Activated naive CD4-positive, alpha-beta T cell treated with anti-CD3 and anti-CD28 coated beads, Interleukin-2, amount 50 U/mL, for 24 hours (primary cell): ENCODE results near the gene PDLIM7.

Source experiments
- H3K27ac Mint-ChIP-seq: one replicate; pipeline ENCODE4 v1.8.0; 2021; ENCODE audit warnings: mild to moderate bottlenecking, mixed read lengths
- H3K27me3 Mint-ChIP-seq: one replicate; pipeline ENCODE4 v1.8.0; 2021; ENCODE audit warnings: mixed read lengths
- H3K36me3 Mint-ChIP-seq: one replicate; pipeline ENCODE4 v1.8.0; 2021; ENCODE audit warnings: mixed read lengths
- H3K4me1 Mint-ChIP-seq: one replicate; pipeline ENCODE4 v1.8.0; 2021; ENCODE audit warnings: mixed read lengths
- H3K4me3 Mint-ChIP-seq: one replicate; pipeline ENCODE4 v1.8.0; 2021; ENCODE audit warnings: mild to moderate bottlenecking, mixed read lengths
- H3K9me3 Mint-ChIP-seq: one replicate; pipeline ENCODE4 v1.8.0; 2021; ENCODE audit warnings: mixed read lengths

Gene PDLIM7

GRCh38 chr5:177502886-177503285, 5.5 kb upstream of the PDLIM7 start:
- Mint-ChIP-seq H3K27ac (no peak overlapping the region), H3K4me1 (peaks cover 12% of the 10 kb centered on the region), H3K9me3 (no peaks in the 10 kb centered on the region), H3K4me3 (no peak overlapping the region), H3K36me3 (no peaks in the 10 kb centered on the region), H3K27me3 (no peaks in the 10 kb centered on the region)

GRCh38 chr5:177501874-177502678, 4.7 kb upstream of the PDLIM7 start:
- Mint-ChIP-seq H3K36me3 (no peaks in the 10 kb centered on the region), H3K9me3 (no peaks in the 10 kb centered on the region), H3K27me3 (no peaks in the 10 kb centered on the region), H3K4me1 (peaks cover 12% of the 10 kb centered on the region), H3K27ac (no peak overlapping the region), H3K4me3 (no peak overlapping the region)

DNA sequence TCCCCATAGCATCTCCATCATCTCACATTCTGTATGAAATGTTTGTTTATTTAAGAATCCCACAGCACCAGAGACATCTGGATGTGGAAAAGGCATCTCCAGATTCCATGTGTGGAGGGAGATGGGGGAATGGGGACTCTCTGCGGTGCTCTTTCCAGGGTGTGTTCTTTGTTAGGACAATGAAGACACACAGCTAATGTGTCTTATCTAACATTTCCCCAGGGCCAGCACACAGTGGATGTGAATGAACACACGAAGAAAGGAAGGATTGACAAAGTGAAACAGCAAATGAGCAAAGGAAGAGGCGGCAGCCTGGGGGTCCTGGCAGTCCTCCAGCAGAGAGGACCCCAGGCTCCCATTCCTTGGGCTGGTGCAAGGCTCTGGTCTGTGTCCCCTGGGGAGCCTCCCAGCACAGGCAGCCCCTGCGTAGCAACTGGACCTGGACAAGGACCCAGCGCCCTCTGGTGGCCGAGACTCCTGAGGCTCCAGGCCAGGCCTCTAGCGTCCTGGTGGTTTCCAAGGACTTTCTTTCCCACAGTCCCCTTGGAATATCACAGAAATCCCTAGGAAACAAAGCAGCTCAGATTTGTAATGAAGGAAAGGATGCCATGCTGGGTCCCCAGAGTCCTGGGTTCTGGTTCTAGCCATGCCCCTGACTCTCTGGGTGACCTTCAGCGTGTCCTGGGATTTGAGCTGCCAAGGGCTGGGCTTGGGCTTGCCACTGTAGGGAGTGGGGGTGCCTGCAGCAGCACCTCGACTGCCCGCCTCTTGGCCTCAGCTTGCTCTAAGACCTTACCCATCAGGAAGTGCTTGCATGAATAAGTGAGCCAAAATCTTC, 3.5 kb upstream of the PDLIM7 start:
- no peak overlapping the region for H3K4me3 Mint-ChIP-seq
- no peaks in the 10 kb centered on the region for H3K9me3 Mint-ChIP-seq
- H3K36me3 Mint-ChIP-seq = no peaks in the 10 kb centered on the region
- peaks cover 15% of the 10 kb centered on the region for H3K4me1 Mint-ChIP-seq
- no peaks in the 10 kb centered on the region for H3K27me3 Mint-ChIP-seq
- peak overlapping the region; percentile 19 for H3K27ac Mint-ChIP-seq

GRCh38 chr5:177499842-177500241, 2.4 kb upstream of the PDLIM7 start:
- H3K27ac Mint-ChIP-seq = no peak overlapping the region
- no peak overlapping the region for H3K4me3 Mint-ChIP-seq
- no peaks in the 10 kb centered on the region for H3K9me3 Mint-ChIP-seq
- H3K4me1 Mint-ChIP-seq = peaks cover 15% of the 10 kb centered on the region
- H3K36me3 Mint-ChIP-seq = no peaks in the 10 kb centered on the region
- no peaks in the 10 kb centered on the region for H3K27me3 Mint-ChIP-seq

DNA sequence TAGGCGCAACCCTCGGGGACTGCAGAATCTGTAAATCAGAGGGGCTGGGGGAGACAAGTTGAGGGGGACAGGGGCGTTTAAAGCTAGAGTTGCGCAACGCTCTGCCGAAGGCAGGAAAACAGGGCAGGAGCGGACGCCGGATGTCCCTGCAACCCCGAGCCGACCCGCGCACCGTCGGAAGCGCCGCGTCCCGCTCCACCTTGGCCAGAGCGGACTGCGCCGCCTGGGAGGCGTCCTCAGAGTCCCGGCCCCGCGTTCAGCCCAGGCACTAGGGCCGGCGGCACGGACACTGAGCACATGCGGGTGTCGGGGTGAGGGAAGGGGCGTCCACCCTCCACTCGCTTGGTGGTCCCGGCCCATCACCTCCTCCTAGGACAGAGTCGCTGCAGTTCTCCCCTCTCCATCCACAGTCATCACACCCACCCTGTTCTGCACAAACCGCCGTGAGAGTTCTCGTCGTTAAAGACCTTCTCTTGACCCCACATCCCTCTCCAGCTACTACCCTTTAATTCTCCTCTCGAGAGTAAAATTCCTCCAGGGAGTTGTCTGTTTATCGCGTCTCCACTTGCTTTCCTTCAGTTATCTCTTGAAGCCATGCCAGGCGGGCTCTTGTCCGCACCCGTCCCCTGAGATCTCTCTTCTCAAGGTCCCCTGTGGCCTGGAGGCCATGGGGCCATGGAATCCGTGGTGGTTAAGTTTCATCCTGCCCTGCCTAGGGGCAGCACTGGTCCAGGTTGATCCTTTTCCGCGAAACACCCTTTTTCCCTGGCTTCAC, 796 bp upstream of the PDLIM7 start:
- H3K4me1 Mint-ChIP-seq = peaks cover 19% of the 10 kb centered on the region
- no peaks in the 10 kb centered on the region for H3K27me3 Mint-ChIP-seq
- H3K27ac Mint-ChIP-seq = peak overlapping the region; percentile 35
- H3K36me3 Mint-ChIP-seq = no peaks in the 10 kb centered on the region
- peak overlapping the region; percentile 85 for H3K4me3 Mint-ChIP-seq
- H3K9me3 Mint-ChIP-seq = no peaks in the 10 kb centered on the region

GRCh38 chr5:177496727-177497291, 595 bp downstream of the PDLIM7 start:
- Mint-ChIP-seq H3K27ac (no peak overlapping the region), H3K4me3 (peak overlapping the region; percentile 7), H3K27me3 (no peaks in the 10 kb centered on the region), H3K36me3 (peaks cover 2% of the 10 kb centered on the region), H3K9me3 (no peaks in the 10 kb centered on the region), H3K4me1 (peaks cover 19% of the 10 kb centered on the region)

- peaks cover 19% of the 10 kb centered on the region for H3K4me1 Mint-ChIP-seq
- H3K27me3 Mint-ChIP-seq = no peaks in the 10 kb centered on the region
- no peaks in the 10 kb centered on the region for H3K9me3 Mint-ChIP-seq
- peak overlapping the region; percentile 7 for H3K4me3 Mint-ChIP-seq
- H3K27ac Mint-ChIP-seq = no peak overlapping the region
- H3K36me3 Mint-ChIP-seq = peaks cover 2% of the 10 kb centered on the region
These were observed 1.2 kb downstream of the PDLIM7 start for GRCh38 chr5:177496070-177496726.

DNA sequence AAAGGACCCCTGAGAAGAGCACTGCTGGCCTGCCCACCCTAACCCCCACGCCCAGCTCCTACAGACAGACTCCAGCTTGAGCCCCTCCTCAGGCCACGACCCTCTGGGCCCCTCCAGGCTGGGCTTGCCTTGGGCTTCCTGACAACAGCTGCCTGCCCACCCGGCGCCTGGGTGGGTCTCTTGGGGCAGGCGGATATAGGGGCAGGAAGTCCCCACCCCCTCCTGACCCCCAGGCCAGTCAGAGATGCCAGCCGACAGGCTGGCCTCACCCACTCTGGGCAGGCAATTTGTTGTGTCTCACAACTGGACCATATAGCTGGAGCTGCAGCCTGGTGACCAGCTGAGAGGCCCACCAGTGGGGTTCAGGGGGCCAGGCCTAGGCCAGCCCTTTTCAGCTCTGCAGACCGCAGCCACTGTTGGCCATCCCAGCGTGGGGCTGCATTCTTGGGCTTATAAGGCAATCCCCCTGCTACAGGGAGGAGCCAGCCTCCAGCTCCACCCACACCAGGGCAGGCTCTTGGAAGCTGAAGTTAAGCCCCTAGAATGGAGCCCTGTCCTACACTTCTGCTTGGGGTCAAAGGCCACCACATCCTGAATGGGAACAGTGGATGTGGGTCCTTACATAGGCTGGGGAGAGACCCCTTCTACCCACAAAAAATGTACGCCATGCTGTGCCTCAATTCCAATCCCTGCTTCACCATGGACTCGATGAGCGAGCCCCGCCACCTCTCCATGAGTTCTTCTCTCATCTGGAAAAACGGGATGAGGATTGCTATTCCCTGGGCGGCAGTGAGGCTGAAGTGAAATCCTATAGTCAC, 2.0 kb downstream of the PDLIM7 start:
- H3K9me3 Mint-ChIP-seq = no peaks in the 10 kb centered on the region
- H3K4me1 Mint-ChIP-seq = peaks cover 16% of the 10 kb centered on the region
- H3K27ac Mint-ChIP-seq = no peak overlapping the region
- H3K4me3 Mint-ChIP-seq = no peak overlapping the region
- no peaks in the 10 kb centered on the region for H3K27me3 Mint-ChIP-seq
- peaks cover 2% of the 10 kb centered on the region for H3K36me3 Mint-ChIP-seq

- H3K9me3 Mint-ChIP-seq = no peaks in the 10 kb centered on the region
- H3K4me3 Mint-ChIP-seq = no peak overlapping the region
- peaks cover 16% of the 10 kb centered on the region for H3K4me1 Mint-ChIP-seq
These were observed 2.8 kb downstream of the PDLIM7 start for GRCh38 chr5:177494346-177495195.

GRCh38 chr5:177493795-177494345, 3.5 kb downstream of the PDLIM7 start:
- H3K4me1 Mint-ChIP-seq = peaks cover 15% of the 10 kb centered on the region
- no peak overlapping the region for H3K27ac Mint-ChIP-seq
- no peaks in the 10 kb centered on the region for H3K27me3 Mint-ChIP-seq
- H3K9me3 Mint-ChIP-seq = no peaks in the 10 kb centered on the region
- H3K4me3 Mint-ChIP-seq = no peak overlapping the region
- peaks cover 2% of the 10 kb centered on the region for H3K36me3 Mint-ChIP-seq

More at GRCh38 chr5:177494346-177495195, 2.8 kb downstream of the PDLIM7 start:
- Mint-ChIP-seq H3K27ac (no peak overlapping the region), H3K27me3 (no peaks in the 10 kb centered on the region), H3K36me3 (peaks cover 2% of the 10 kb centered on the region)

DNA sequence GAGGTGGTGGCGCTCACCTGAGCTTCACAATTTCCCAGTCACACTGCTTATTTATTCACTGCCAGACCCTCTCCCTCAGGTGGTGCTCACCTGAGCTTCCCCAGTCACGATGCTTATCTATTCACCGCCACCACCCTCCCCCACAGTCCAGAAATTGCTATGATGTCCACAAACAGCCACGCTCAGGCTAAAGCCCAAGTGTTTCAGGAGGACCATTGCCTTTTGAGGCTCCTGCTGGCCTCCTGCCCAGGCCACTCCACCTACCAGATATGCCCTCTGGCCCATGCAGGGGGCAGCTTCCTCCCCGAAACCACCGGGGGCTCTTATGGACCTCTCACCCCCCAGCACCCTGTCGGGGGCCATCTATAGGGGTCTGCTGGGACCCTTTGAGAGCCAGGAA, 4.6 kb downstream of the PDLIM7 start:
- no peak overlapping the region for H3K4me3 Mint-ChIP-seq
- H3K36me3 Mint-ChIP-seq = peaks cover 2% of the 10 kb centered on the region
- no peak overlapping the region for H3K27ac Mint-ChIP-seq
- no peaks in the 10 kb centered on the region for H3K9me3 Mint-ChIP-seq
- H3K4me1 Mint-ChIP-seq = peaks cover 7% of the 10 kb centered on the region
- no peaks in the 10 kb centered on the region for H3K27me3 Mint-ChIP-seq

GRCh38 chr5:177491983-177492746, 5.2 kb downstream of the PDLIM7 start:
- Mint-ChIP-seq H3K9me3 (no peaks in the 10 kb centered on the region), H3K4me1 (peaks cover 7% of the 10 kb centered on the region), H3K4me3 (no peak overlapping the region), H3K36me3 (peaks cover 2% of the 10 kb centered on the region), H3K27ac (no peak overlapping the region), H3K27me3 (no peaks in the 10 kb centered on the region)
